Measurements from ENCODE around the gene RNF135. TPM values are rescaled to one million over a fixed set of nuclear protein-coding genes. Genes with fewer than 3 reads are reported as not detected.
A peak's percentile ranks its signal among the peaks of the same experiment; 100 is the strongest.

The RNF135 gene
- total and polyA plus RNA-seq, 8 donors, result 15.0 to 38.5 (median 16.3) TPM

DNA sequence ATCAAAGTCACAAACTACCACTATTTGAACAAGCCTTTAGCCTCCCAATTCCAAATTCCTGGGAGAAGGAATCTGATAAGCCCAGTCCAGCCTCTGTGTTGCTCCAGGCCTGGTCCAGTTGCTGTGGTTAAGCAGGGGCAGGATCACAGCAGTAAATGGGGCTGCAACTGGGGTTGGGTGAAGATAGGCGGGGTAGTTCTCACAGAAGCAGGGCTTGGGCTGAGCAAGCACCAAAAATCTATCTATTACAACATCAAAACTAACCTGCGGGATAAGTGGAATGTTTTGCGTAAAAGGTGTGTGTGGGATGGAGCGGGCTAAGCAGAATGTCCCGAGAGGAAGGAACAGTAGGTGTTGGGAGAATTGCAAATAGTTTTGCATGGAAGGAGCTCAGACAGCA lies 23.0 kb upstream of the RNF135 start:
- Histone ChIP-seq H3K9me3 (no peaks in the 10 kb centered on the region), H3K4me1 (peaks cover 0 to 37% of the 10 kb centered on the region in 2 donors), H3K36me3 (peaks cover 0 to 55% of the 10 kb centered on the region in 2 donors), H3K27me3 (no peaks in the 10 kb centered on the region), H3K4me3 (no peak overlapping the region), H3K27ac (no peak overlapping the region)
- ATAC-seq (no peak), DNase-seq (no peak)
- TF ChIP-seq, protein P1, sequence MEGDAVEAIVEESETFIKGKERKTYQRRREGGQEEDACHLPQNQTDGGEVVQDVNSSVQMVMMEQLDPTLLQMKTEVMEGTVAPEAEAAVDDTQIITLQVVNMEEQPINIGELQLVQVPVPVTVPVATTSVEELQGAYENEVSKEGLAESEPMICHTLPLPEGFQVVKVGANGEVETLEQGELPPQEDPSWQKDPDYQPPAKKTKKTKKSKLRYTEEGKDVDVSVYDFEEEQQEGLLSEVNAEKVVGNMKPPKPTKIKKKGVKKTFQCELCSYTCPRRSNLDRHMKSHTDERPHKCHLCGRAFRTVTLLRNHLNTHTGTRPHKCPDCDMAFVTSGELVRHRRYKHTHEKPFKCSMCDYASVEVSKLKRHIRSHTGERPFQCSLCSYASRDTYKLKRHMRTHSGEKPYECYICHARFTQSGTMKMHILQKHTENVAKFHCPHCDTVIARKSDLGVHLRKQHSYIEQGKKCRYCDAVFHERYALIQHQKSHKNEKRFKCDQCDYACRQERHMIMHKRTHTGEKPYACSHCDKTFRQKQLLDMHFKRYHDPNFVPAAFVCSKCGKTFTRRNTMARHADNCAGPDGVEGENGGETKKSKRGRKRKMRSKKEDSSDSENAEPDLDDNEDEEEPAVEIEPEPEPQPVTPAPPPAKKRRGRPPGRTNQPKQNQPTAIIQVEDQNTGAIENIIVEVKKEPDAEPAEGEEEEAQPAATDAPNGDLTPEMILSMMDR (IDR thresholded peaks at IDR 0.05), result no peak
- intact Hi-C loops (cut with DNase I), result no loop called here

DNA sequence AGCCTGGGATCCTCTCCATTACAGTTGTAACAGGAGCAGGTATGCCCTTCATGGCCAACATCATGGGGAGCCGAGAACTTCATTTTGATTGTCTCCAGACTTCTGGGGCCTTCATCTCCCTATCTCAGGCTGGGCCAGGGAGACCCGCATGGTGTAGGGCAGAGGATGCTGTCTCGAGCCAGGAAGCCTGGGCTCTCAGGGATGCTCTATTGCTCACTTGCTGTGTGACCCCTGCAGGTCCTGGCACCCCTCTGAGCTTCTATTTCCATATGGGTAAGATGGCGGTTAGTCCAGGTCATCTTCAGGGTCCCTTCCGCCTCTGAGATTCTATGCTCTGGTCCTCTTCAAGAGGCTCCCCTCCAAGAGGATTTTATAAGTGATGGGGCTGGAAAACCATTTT lies 20.6 kb upstream of the RNF135 start:
- Histone ChIP-seq H3K4me3 (no peak overlapping the region), H3K27me3 (no peaks in the 10 kb centered on the region), H3K4me1 (peaks cover 0 to 61% of the 10 kb centered on the region in 2 donors), H3K9me3 (no peaks in the 10 kb centered on the region), H3K36me3 (peaks cover 0 to 31% of the 10 kb centered on the region in 2 donors), H3K27ac (peak overlapping the region; percentile 61 to 90)
- intact Hi-C loops (cut with DNase I), result no loop called here
- no peak for ATAC-seq
- no peak for DNase-seq
- TF ChIP-seq, protein P1 (IDR thresholded peaks at IDR 0.05), result no peak

DNA sequence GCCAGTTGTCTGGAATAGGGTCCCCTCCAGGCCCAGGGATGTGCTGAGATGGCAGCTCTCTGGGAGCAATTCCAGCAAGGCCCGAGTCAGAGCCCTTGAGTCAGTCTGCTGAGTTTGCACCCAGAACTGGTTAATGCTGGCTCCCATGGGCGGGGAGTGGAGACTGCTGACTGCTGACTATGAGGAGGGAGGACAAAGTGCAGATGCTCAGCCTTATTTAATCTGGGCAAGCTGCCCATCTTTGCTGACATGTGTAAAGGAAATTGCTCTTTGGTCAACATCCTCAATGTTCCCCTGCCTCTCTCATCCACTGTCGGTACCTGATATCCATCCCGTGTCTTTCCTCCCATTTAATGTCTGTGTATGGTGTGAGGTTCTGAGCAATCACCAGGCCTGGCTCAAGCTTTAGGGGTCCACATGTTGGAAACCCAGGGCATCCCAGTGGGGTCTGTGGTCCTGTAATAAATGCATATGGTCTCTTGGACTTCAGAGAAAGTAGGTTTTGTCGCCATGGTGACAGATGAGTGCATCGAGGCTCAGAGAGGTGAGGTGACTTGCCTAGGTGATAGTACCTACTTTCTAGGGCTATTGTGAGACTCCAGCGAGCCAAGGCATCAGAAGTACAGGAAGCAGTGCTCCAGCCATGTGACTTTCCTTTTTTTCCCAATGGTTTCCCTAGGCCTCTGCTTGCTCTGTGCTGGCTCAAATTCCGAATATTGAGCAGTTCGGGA lies 20.0 kb upstream of the RNF135 start:
- TF ChIP-seq, protein P1 (IDR thresholded peaks at IDR 0.05), result no peak
- Histone ChIP-seq H3K4me1 (peaks cover 0 to 67% of the 10 kb centered on the region in 2 donors), H3K27ac (peak overlapping the region; percentile 61 to 90), H3K4me3 (no peak overlapping the region), H3K9me3 (no peaks in the 10 kb centered on the region), H3K27me3 (no peaks in the 10 kb centered on the region), H3K36me3 (peaks cover 0 to 27% of the 10 kb centered on the region in 2 donors)
- peak; percentile 86 for ATAC-seq
- DNase-seq, result peak; percentile 43 to 88 (median 75)
- intact Hi-C loops (cut with DNase I), result no loop called here

DNA sequence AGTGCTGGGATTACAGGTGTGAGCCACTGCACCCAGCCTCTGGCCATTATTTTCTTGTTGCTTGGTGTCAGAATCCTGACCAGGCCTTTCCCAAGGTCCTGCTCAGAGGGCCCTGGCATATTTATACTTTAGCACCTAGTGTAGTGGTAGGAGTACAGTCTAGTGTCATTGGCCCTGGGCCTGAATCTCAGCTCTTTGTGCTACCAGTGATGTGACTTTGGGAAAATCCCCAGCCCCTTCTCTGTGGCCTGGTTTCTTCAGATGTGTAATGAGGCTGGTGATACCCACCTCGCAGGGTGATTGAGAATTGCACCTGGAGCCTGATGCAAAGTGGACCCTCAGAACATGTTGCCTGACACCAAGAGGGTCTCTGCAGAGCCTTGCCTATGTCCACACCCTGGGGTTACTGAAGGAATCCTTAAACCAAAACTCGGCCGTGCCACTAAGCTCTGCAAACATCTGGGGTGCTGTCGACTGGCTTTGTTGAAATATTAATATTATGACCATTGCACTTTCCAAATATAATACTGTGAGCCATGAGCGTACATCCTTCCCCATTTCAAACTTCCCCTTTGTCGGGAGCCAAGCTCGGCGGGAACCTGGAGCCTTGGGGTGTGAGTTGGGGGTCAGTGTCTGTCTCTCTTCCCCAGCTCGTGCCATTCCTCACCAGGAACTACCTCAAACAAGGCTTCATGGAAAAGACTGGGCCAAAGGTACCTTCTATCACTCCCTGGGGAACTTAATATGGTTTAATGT lies 18.0 kb upstream of the RNF135 start:
- H3K36me3 ChIP-seq, result peaks cover 0 to 25% of the 10 kb centered on the region in 2 donors
- H3K9me3 ChIP-seq, result no peaks in the 10 kb centered on the region
- TF ChIP-seq, protein P1 (IDR thresholded peaks at IDR 0.05), result no peak
- H3K27ac ChIP-seq, result peak overlapping the region; percentile 29 to 90
- intact Hi-C loops (cut with DNase I), result no loop called here
- no peak overlapping the region for H3K4me3 ChIP-seq
- H3K4me1 ChIP-seq, result peaks cover 4 to 87% of the 10 kb centered on the region in 2 donors
- ATAC-seq (peak; percentile 23), DNase-seq (peak in 2 of 4 donors; percentile 57 to 83)
- no peaks in the 10 kb centered on the region for H3K27me3 ChIP-seq

Data from left lung (tissue), 10 donors.